ENCODE measurements around the gene NFU1. TPM values are rescaled to one million over a fixed set of nuclear protein-coding genes. Genes with fewer than 3 reads are reported as not detected.
A peak's percentile ranks its signal among the peaks of the same experiment; 100 is the strongest.

The NFU1 gene
- 29.3 and 29.8 TPM in 2 replicates for total RNA-seq

- H3K36me3 Mint-ChIP-seq (ENCODE audit: low read depth): peaks cover 19% of the 10 kb centered on the region
- DNase-seq (ENCODE audit: low spot score): peak; percentile 79
- H3K27me3 Mint-ChIP-seq (ENCODE audit: insufficient read depth): no peaks in the 10 kb centered on the region
- intact Hi-C loops (cut with micrococcal nuclease): loop anchor here (1.0 to 2.0 kb wide), 6 partner anchors 16 to 277 kb away; partner anchors contain the start of gene GFPT1
- H3K4me3 Mint-ChIP-seq: peak within 1 kb of the TSS; percentile 93
- H3K9me3 Mint-ChIP-seq: peaks cover 8% of the 10 kb centered on the region
- peaks cover 17% of the 10 kb centered on the region for H3K4me1 Mint-ChIP-seq (ENCODE audit: low read depth)
- peak within 1 kb of the TSS; percentile 99 for H3K27ac Mint-ChIP-seq
Measured at GRCh38 chr2:69436938-69437750, at the start of gene NFU1. Gene NFU1, minus strand, starts transcription at chr2:69437435. Its CDS starts 13 bp downstream, at chr2:69437422.

DNA sequence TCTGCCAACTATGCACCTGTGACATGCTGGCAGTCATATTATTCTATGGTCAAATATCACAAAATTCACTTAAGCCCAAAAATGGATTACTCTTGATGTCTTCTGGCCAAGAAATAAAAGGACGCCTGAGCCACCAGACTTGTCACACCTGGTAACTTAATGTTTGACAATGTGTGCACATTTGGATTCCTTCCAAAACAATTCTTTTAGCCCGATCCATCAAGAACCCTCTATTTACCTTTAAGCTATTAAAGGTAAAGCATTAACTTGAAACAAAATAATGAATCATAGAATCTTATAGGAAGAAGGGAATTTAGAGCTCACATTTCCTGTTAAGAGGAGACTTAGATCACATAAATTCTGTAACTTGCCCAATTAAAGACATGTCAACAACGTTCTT lies 46.5 kb upstream of the NFU1 start:
- peaks cover 13% of the 10 kb centered on the region for H3K4me1 Mint-ChIP-seq (ENCODE audit: low read depth)
- no peak overlapping the region for H3K4me3 Mint-ChIP-seq
- intact Hi-C loops (cut with micrococcal nuclease): no loop called here
- no peak for DNase-seq (ENCODE audit: low spot score)
- no peaks in the 10 kb centered on the region for H3K27me3 Mint-ChIP-seq (ENCODE audit: insufficient read depth)
- H3K36me3 Mint-ChIP-seq (ENCODE audit: low read depth): peaks cover 43% of the 10 kb centered on the region
- no peaks in the 10 kb centered on the region for H3K9me3 Mint-ChIP-seq
- no peak overlapping the region for H3K27ac Mint-ChIP-seq

- H3K36me3 Mint-ChIP-seq (ENCODE audit: low read depth): peaks cover 38% of the 10 kb centered on the region
Measured at GRCh38 chr2:69483024-69483423, 45.8 kb upstream of the NFU1 start.

GRCh38 chr2:69482471-69482870 lies 45.2 kb upstream of the NFU1 start:
- Mint-ChIP-seq H3K4me3 (no peak overlapping the region), H3K4me1 (ENCODE audit: low read depth) (peaks cover 19% of the 10 kb centered on the region)

More at GRCh38 chr2:69483024-69483423, 45.8 kb upstream of the NFU1 start:
- Mint-ChIP-seq H3K9me3 (no peaks in the 10 kb centered on the region), H3K27me3 (ENCODE audit: insufficient read depth) (no peaks in the 10 kb centered on the region), H3K27ac (no peak overlapping the region), H3K4me1 (ENCODE audit: low read depth) (peaks cover 14% of the 10 kb centered on the region), H3K4me3 (no peak overlapping the region)
- no peak for DNase-seq (ENCODE audit: low spot score)
- intact Hi-C loops (cut with micrococcal nuclease): no loop called here

DNA sequence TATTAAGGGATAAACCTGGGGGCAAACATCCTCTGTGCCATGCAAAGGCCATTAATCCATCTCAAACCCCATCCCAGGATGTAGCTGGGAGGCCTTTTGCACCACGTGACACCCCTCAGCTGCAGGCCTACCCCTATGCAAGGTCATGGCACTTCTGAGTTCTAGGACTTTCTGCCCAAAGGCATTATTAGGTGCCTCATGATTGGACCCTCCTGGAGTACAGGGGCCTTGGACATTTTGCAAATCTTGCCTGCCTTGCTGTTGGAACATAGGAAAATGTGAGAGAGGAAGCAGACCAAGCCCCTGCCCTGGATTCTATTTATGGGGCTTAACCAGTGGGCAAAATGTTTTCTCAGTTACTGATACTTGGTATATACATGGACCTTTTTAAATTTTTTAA lies 44.2 kb upstream of the NFU1 start:
- intact Hi-C loops (cut with micrococcal nuclease): no loop called here
- H3K27ac Mint-ChIP-seq: no peak overlapping the region
- no peak for DNase-seq (ENCODE audit: low spot score)
- H3K4me3 Mint-ChIP-seq: no peak overlapping the region
- H3K9me3 Mint-ChIP-seq: no peaks in the 10 kb centered on the region
- H3K27me3 Mint-ChIP-seq (ENCODE audit: insufficient read depth): no peaks in the 10 kb centered on the region
- peaks cover 39% of the 10 kb centered on the region for H3K36me3 Mint-ChIP-seq (ENCODE audit: low read depth)
- peaks cover 30% of the 10 kb centered on the region for H3K4me1 Mint-ChIP-seq (ENCODE audit: low read depth)

More at GRCh38 chr2:69482471-69482870, 45.2 kb upstream of the NFU1 start:
- H3K27ac Mint-ChIP-seq: no peak overlapping the region
- peaks cover 38% of the 10 kb centered on the region for H3K36me3 Mint-ChIP-seq (ENCODE audit: low read depth)
- no peak for DNase-seq (ENCODE audit: low spot score)
- H3K9me3 Mint-ChIP-seq: no peaks in the 10 kb centered on the region
- no peaks in the 10 kb centered on the region for H3K27me3 Mint-ChIP-seq (ENCODE audit: insufficient read depth)
- intact Hi-C loops (cut with micrococcal nuclease): no loop called here

GRCh38 chr2:69477627-69478026 lies 40.4 kb upstream of the NFU1 start:
- no peak for DNase-seq (ENCODE audit: low spot score)
- peaks cover 31% of the 10 kb centered on the region for H3K4me1 Mint-ChIP-seq (ENCODE audit: low read depth)
- no peak overlapping the region for H3K4me3 Mint-ChIP-seq
- peaks cover 39% of the 10 kb centered on the region for H3K36me3 Mint-ChIP-seq (ENCODE audit: low read depth)
- H3K9me3 Mint-ChIP-seq: no peaks in the 10 kb centered on the region
- intact Hi-C loops (cut with micrococcal nuclease): loop anchor here (2.0 kb wide), 2 partner anchors 21 to 41 kb away; partner anchors contain the start of gene NFU1
- no peak overlapping the region for H3K27ac Mint-ChIP-seq
- no peaks in the 10 kb centered on the region for H3K27me3 Mint-ChIP-seq (ENCODE audit: insufficient read depth)

DNA sequence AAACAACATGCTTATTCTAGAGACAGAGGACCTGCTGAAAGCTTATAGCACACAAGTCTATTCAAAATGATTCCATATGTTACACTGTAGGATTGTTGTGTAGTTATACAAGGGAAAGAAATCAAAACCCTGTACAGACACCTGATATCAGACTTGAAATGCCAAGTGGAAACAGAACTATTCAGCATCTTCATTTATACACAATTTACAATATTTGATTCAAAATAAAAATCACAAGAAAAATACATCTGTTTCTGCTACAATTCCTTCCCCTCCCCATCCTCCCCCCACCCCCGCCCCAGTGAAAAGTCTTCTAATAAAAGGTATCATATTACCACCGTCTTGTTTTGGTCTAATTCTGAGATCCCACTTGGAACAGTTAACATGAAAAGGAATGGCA lies 37.5 kb upstream of the NFU1 start:
- H3K27me3 Mint-ChIP-seq (ENCODE audit: insufficient read depth): no peaks in the 10 kb centered on the region
- peaks cover 31% of the 10 kb centered on the region for H3K4me1 Mint-ChIP-seq (ENCODE audit: low read depth)
- intact Hi-C loops (cut with micrococcal nuclease): no loop called here
- no peaks in the 10 kb centered on the region for H3K9me3 Mint-ChIP-seq
- H3K36me3 Mint-ChIP-seq (ENCODE audit: low read depth): peaks cover 26% of the 10 kb centered on the region
- no peak overlapping the region for H3K27ac Mint-ChIP-seq
- H3K4me3 Mint-ChIP-seq: no peak overlapping the region
- no peak for DNase-seq (ENCODE audit: low spot score)

GRCh38 chr2:69471793-69472192 lies 34.6 kb upstream of the NFU1 start:
- H3K4me3 Mint-ChIP-seq: no peak overlapping the region
- DNase-seq (ENCODE audit: low spot score): no peak
- no peaks in the 10 kb centered on the region for H3K9me3 Mint-ChIP-seq
- intact Hi-C loops (cut with micrococcal nuclease): no loop called here
- no peak overlapping the region for H3K27ac Mint-ChIP-seq
- peaks cover 21% of the 10 kb centered on the region for H3K36me3 Mint-ChIP-seq (ENCODE audit: low read depth)
- no peaks in the 10 kb centered on the region for H3K27me3 Mint-ChIP-seq (ENCODE audit: insufficient read depth)
- H3K4me1 Mint-ChIP-seq (ENCODE audit: low read depth): peaks cover 27% of the 10 kb centered on the region

DNA sequence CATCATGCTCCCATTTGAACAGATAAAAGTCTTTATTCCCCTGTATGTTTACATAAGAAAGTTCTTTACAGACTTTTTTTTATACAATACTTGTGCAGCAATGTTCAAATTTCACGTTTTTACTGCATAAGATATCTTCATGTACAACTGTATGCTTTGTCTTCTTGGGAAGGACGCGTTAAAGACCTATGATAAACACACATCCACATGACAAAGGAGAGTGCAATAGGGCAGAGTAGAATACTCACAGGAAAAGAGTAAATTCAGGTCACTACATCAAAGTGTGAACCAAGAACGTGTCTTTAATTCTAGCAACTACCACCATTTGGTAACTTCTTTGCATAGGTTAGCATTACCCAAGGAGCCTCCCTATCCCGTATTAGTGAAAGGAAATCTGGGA lies 33.7 kb upstream of the NFU1 start:
- H3K36me3 Mint-ChIP-seq (ENCODE audit: low read depth): peaks cover 26% of the 10 kb centered on the region
- H3K27ac Mint-ChIP-seq: no peak overlapping the region
- peaks cover 20% of the 10 kb centered on the region for H3K4me1 Mint-ChIP-seq (ENCODE audit: low read depth)
- H3K27me3 Mint-ChIP-seq (ENCODE audit: insufficient read depth): no peaks in the 10 kb centered on the region
- intact Hi-C loops (cut with micrococcal nuclease): no loop called here
- no peak overlapping the region for H3K4me3 Mint-ChIP-seq
- DNase-seq (ENCODE audit: low spot score): no peak
- no peaks in the 10 kb centered on the region for H3K9me3 Mint-ChIP-seq

DNA sequence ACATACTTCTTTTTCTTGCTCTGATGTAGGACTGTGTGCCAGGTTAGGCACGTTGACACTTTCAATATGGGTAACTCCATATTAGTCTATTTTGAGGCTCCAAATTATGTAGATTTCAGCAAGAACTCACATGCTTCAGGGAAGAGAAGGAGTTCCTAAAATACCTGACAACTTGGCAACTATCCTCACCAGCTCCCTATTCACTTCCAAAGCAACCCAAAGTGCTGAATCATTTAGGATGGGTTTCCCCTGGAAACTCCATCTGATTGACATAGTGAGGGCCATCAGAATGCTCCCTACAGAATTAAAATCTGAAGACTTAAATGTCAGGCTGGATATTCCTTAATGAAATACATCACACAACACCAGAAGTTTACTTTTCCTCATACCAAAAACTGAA lies 32.5 kb upstream of the NFU1 start:
- intact Hi-C loops (cut with micrococcal nuclease): no loop called here
- Mint-ChIP-seq H3K27me3 (ENCODE audit: insufficient read depth) (no peaks in the 10 kb centered on the region), H3K4me1 (ENCODE audit: low read depth) (peaks cover 10% of the 10 kb centered on the region), H3K9me3 (no peaks in the 10 kb centered on the region), H3K4me3 (no peak overlapping the region), H3K36me3 (ENCODE audit: low read depth) (peaks cover 21% of the 10 kb centered on the region), H3K27ac (no peak overlapping the region)
- no peak for DNase-seq (ENCODE audit: low spot score)

DNA sequence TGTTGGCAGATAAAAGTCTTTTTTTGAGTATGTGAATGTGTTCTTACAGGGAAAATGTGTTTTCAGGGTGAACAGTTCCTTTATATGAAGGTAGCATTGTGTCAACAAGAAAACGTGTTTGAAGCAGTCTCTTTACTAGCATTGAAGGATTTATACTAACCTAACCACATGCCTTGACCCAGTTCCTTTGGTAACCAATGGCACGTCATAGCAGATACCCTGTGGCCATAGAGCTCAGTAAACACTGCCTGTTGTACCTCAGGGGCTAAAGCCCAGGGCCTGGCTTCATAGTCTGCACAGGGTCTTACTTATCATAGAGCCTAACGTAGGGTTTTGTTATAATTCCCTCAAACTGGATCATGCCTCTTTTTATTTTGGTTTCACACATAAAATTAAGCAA lies 32.1 kb upstream of the NFU1 start:
- Mint-ChIP-seq H3K27me3 (ENCODE audit: insufficient read depth) (no peaks in the 10 kb centered on the region), H3K9me3 (no peaks in the 10 kb centered on the region), H3K36me3 (ENCODE audit: low read depth) (peaks cover 24% of the 10 kb centered on the region), H3K4me1 (ENCODE audit: low read depth) (peaks cover 10% of the 10 kb centered on the region), H3K4me3 (no peak overlapping the region), H3K27ac (no peak overlapping the region)
- no peak for DNase-seq (ENCODE audit: low spot score)
- intact Hi-C loops (cut with micrococcal nuclease): no loop called here

DNA sequence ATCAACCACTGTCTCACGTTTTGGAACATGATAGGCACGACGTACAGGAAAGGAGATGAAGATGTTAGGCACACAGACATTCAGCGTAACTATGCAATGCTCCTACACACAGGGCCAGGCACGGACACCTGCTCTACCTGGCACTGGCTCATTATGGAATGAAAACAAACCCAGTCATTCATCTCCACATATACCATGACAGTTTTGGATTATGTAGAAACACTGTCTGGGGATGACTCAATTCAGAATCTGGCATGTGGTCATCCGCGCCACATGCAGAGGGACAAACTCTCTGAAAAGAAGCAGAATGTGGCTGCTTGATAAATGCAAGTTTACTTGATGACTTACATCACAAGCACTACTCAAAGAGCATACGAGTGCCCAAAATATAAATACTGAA lies 29.5 kb upstream of the NFU1 start:
- Mint-ChIP-seq H3K36me3 (ENCODE audit: low read depth) (peaks cover 32% of the 10 kb centered on the region), H3K27me3 (ENCODE audit: insufficient read depth) (no peaks in the 10 kb centered on the region), H3K4me3 (no peak overlapping the region), H3K27ac (no peak overlapping the region), H3K4me1 (ENCODE audit: low read depth) (peaks cover 10% of the 10 kb centered on the region), H3K9me3 (no peaks in the 10 kb centered on the region)
- DNase-seq (ENCODE audit: low spot score): no peak
- intact Hi-C loops (cut with micrococcal nuclease): loop anchor here (2.0 kb wide), 1 partner anchor 40 kb away; no protein-coding TSS in a partner anchor

GRCh38 chr2:69465513-69466456 lies 28.6 kb upstream of the NFU1 start:
- Mint-ChIP-seq H3K27ac (no peak overlapping the region), H3K4me1 (ENCODE audit: low read depth) (peaks cover 10% of the 10 kb centered on the region), H3K4me3 (no peak overlapping the region), H3K27me3 (ENCODE audit: insufficient read depth) (no peaks in the 10 kb centered on the region), H3K9me3 (no peaks in the 10 kb centered on the region), H3K36me3 (ENCODE audit: low read depth) (peaks cover 32% of the 10 kb centered on the region)
- intact Hi-C loops (cut with micrococcal nuclease): loop anchor here (2.0 kb wide), 1 partner anchor 41 kb away; no protein-coding TSS in a partner anchor
- DNase-seq (ENCODE audit: low spot score): no peak

Data from activated T-helper 1 cell treated with anti-CD3 and anti-CD28 coated beads, Interleukin-12 subunit alpha, Interleukin-12 subunit beta, Interleukin-2, Interleukin-4 antibody, amounts not matched to agents 30 ng/mL and 10 ng/mL and 1 ng/mL, durations not matched to agents 14 hours and 24 hours and 36 hours (primary cell).